MM.1S (cell line): ENCODE data around the gene R3HDM2.

ENCODE experiments used
- DNase-seq: peaks from one replicate; pipeline ENCODE4 v3.0.0-alpha.2; 2015
- H2AFZ ChIP-seq: fragments of 300-600 bp; sonication (generic); 2 replicates; pipeline ENCODE4 v1.6.0; 2016; ENCODE audit warnings: antibody characterized with exemption, low read length
- H3F3A ChIP-seq: fragments of 300-600 bp; sonication (generic); 2 replicates; pipeline ENCODE4 v1.6.1; 2016; ENCODE audit warnings: mild to moderate bottlenecking, antibody characterized with exemption, low read length, moderate library complexity, mixed read lengths; ENCODE audit not compliant: insufficient read depth
- H3K27ac ChIP-seq: fragments of 300-600 bp; sonication (generic); 2 replicates; pipeline ENCODE4 v1.5.1; 2016; ENCODE audit warnings: mild to moderate bottlenecking, low read length
- H3K27me3 ChIP-seq: fragments of 300-600 bp; sonication (generic); replicated peaks from 2 replicates; pipeline ENCODE4 v1.6.0; 2016; ENCODE audit warnings: low read length; ENCODE audit not compliant: insufficient read depth
- H3K36me3 ChIP-seq: fragments of 300-600 bp; sonication (generic); replicated peaks from 2 replicates; pipeline ENCODE4 v1.6.1; 2016; ENCODE audit warnings: mild to moderate bottlenecking, low read length, mixed read lengths; ENCODE audit not compliant: insufficient read depth
- H3K4me1 ChIP-seq: fragments of 300-600 bp; sonication (generic); 2 replicates; pipeline ENCODE4 v1.6.1; 2016; ENCODE audit warnings: low read length, mixed read lengths
- H3K4me2 ChIP-seq: fragments of 300-600 bp; sonication (generic); 2 replicates; pipeline ENCODE4 v1.6.0; 2016; ENCODE audit warnings: low read depth, low read length
- H3K4me3 ChIP-seq: fragments of 300-600 bp; sonication (generic); 2 replicates; pipeline ENCODE4 v1.5.1; 2016; ENCODE audit warnings: low read length, mixed read lengths
- H3K79me2 ChIP-seq: fragments of 300-600 bp; sonication (generic); 2 replicates; pipeline ENCODE4 v1.6.1; 2016; ENCODE audit warnings: mixed run types, low read length, mixed read lengths
- H3K9ac ChIP-seq: fragments of 300-600 bp; sonication (generic); 2 replicates; pipeline ENCODE4 v1.6.1; 2016; ENCODE audit warnings: low read length, mixed read lengths
- H3K9me2 ChIP-seq: fragments of 300-600 bp; sonication (generic); replicated peaks from 2 replicates; pipeline ENCODE4 v1.6.1; 2016; ENCODE audit warnings: mild to moderate bottlenecking, low read length, mixed read lengths; ENCODE audit not compliant: insufficient read depth
- H3K9me3 ChIP-seq: fragments of 300-600 bp; sonication (generic); replicated peaks from 2 replicates; pipeline ENCODE4 v1.6.1; 2016; ENCODE audit warnings: mild to moderate bottlenecking, low read length, mixed read lengths; ENCODE audit not compliant: insufficient read depth
- H4K20me1 ChIP-seq: fragments of 300-600 bp; sonication (generic); 2 replicates; pipeline ENCODE4 v1.6.1; 2016; ENCODE audit warnings: mild to moderate bottlenecking, low read length, moderate library complexity, mixed read lengths; ENCODE audit not compliant: insufficient read depth
- CTCF ChIP-seq: fragments of 300-600 bp; sonication (generic); IDR thresholded peaks from 2 replicates; pipeline ENCODE4 v1.5.1; 2016; ENCODE audit warnings: antibody characterized with exemption, low read length, mixed read lengths
- EZH2 ChIP-seq: fragments of 300-600 bp; sonication (generic); optimal IDR thresholded peaks from 2 replicates; pipeline ENCODE3; 2017; ENCODE audit warnings: low read depth, mild to moderate bottlenecking, antibody characterized with exemption, low read length, mixed read lengths
- EZH2phosphoT487 ChIP-seq: fragments of 300-600 bp; sonication (generic); IDR thresholded peaks from 2 replicates; pipeline ENCODE4 v1.6.1; 2018; ENCODE audit warnings: antibody characterized with exemption, low read length

Gene R3HDM2

GRCh38 chr12:57242691-57243454 lies 188.0 kb downstream of the R3HDM2 start:
- Histone ChIP-seq H3K36me3 (no peaks in the 10 kb centered on the region), H3K9ac (peak overlapping the region; percentile 32; the same call in 1 of the 2 replicates), H3K4me2 (peak overlapping the region; percentile 97), H3K9me2 (no peaks in the 10 kb centered on the region), H2AFZ (peak overlapping the region; percentile 66), H3K27me3 (peaks cover 38% of the 10 kb centered on the region), H3K79me2 (no peaks in the 10 kb centered on the region), H3K9me3 (no peaks in the 10 kb centered on the region), H3K4me1 (peaks cover 28% of the 10 kb centered on the region), H3K4me3 (peak overlapping the region; percentile 68), H3F3A (peaks cover 30% of the 10 kb centered on the region; the same call in 1 of the 2 replicates), H3K27ac (no peak overlapping the region), H4K20me1 (peaks cover 3% of the 10 kb centered on the region; the same call in 1 of the 2 replicates)
- peak; percentile 86 for DNase-seq
- TF ChIP-seq CTCF (peak; percentile 71), EZH2phosphoT487 (no peak), EZH2 (no peak)

GRCh38 chr12:57242329-57242690 lies 188.5 kb downstream of the R3HDM2 start:
- Histone ChIP-seq H3K36me3 (no peaks in the 10 kb centered on the region), H3K4me3 (peak overlapping the region; percentile 68), H3F3A (peaks cover 36% of the 10 kb centered on the region; the same call in 1 of the 2 replicates), H3K9me2 (no peaks in the 10 kb centered on the region), H3K4me2 (peak overlapping the region; percentile 97), H3K27me3 (peaks cover 42% of the 10 kb centered on the region), H3K79me2 (no peaks in the 10 kb centered on the region), H3K9me3 (no peaks in the 10 kb centered on the region), H3K27ac (no peak overlapping the region), H3K9ac (no peak overlapping the region), H3K4me1 (peaks cover 28% of the 10 kb centered on the region), H2AFZ (peak overlapping the region; percentile 66; the same call in 1 of the 2 replicates), H4K20me1 (peaks cover 3% of the 10 kb centered on the region; the same call in 1 of the 2 replicates)
- no peak for DNase-seq
- no peak for TF ChIP-seq EZH2
- TF ChIP-seq CTCF = no peak
- no peak for TF ChIP-seq EZH2phosphoT487

GRCh38 chr12:57241402-57242310 lies 189.2 kb downstream of the R3HDM2 start:
- Histone ChIP-seq H3K9me2 (no peaks in the 10 kb centered on the region), H3K27ac (no peak overlapping the region), H3K36me3 (no peaks in the 10 kb centered on the region), H3F3A (peaks cover 39% of the 10 kb centered on the region; the same call in 1 of the 2 replicates), H3K4me2 (peak overlapping the region; percentile 97; the same call in 1 of the 2 replicates), H3K9me3 (no peaks in the 10 kb centered on the region), H3K9ac (no peak overlapping the region), H3K79me2 (no peaks in the 10 kb centered on the region), H4K20me1 (peaks cover 3% of the 10 kb centered on the region; the same call in 1 of the 2 replicates), H2AFZ (no peak overlapping the region), H3K27me3 (peaks cover 42% of the 10 kb centered on the region), H3K4me1 (peaks cover 28% of the 10 kb centered on the region), H3K4me3 (peak overlapping the region; percentile 68; the same call in 1 of the 2 replicates)
- TF ChIP-seq EZH2 (peak; percentile 72), EZH2phosphoT487 (no peak)
- DNase-seq = no peak
